Ureter (tissue), 1 donor: ENCODE results near the gene FRMD4A. TPM values are rescaled to one million over a fixed set of nuclear protein-coding genes. Genes with fewer than 3 reads are reported as not detected.
"Not testable (repeated sequence)": the region's sequence is repeated elsewhere in the genome, so short reads cannot be mapped to it uniquely, and the experiment has no call there.

Source experiments
- DNase-seq: peaks from one replicate; pipeline ENCODE4 v3.0.0-alpha.2; 2020; ENCODE audit warnings: low spot score
- total RNA-seq: library from RNA; stranded (reverse); gene quantifications from one replicate; pipeline ENCODE4 v1.2.4, GENCODE V29; 2023
- donor health status: DM: yes; HTN: yes; CAD: no.

Gene FRMD4A
- total RNA-seq, 1 donor from 2014 or later = 37.9 TPM

GRCh38 chr10:13788711-13789447 lies 541.8 kb downstream of the FRMD4A start:
- DNase-seq = no peak

- no peak for DNase-seq
Observed at GRCh38 chr10:13788320-13788600, 542.5 kb downstream of the FRMD4A start.

- no peak for DNase-seq
Observed at GRCh38 chr10:13787015-13787421, 543.7 kb downstream of the FRMD4A start.

- DNase-seq = no peak
Observed at GRCh38 chr10:13784067-13784466, 546.7 kb downstream of the FRMD4A start.

GRCh38 chr10:13779748-13780147 lies 551.0 kb downstream of the FRMD4A start:
- no peak for DNase-seq

- not testable (repeated sequence) for DNase-seq
Observed at GRCh38 chr10:13778693-13778960, 552.1 kb downstream of the FRMD4A start.

GRCh38 chr10:13776861-13777311 lies 553.8 kb downstream of the FRMD4A start:
- DNase-seq = no peak

- no peak for DNase-seq
Observed at GRCh38 chr10:13775786-13776775, 554.6 kb downstream of the FRMD4A start.

GRCh38 chr10:13774303-13774893 lies 556.3 kb downstream of the FRMD4A start:
- no peak for DNase-seq

- DNase-seq = no peak
Observed at GRCh38 chr10:13773496-13774170, 557.1 kb downstream of the FRMD4A start.

- DNase-seq = no peak
Observed at GRCh38 chr10:13773043-13773442, 557.7 kb downstream of the FRMD4A start.

GRCh38 chr10:13771992-13772391 lies 558.7 kb downstream of the FRMD4A start:
- no peak for DNase-seq

- DNase-seq = no peak
Observed at GRCh38 chr10:13770760-13771493, 559.8 kb downstream of the FRMD4A start.

- DNase-seq = no peak
Observed at GRCh38 chr10:13769946-13770345, 560.8 kb downstream of the FRMD4A start.

- no peak for DNase-seq
Observed at GRCh38 chr10:13767676-13768178, 563.0 kb downstream of the FRMD4A start.

GRCh38 chr10:13767148-13767547 lies 563.6 kb downstream of the FRMD4A start:
- DNase-seq = not testable (repeated sequence)

GRCh38 chr10:13765641-13766341 lies 564.9 kb downstream of the FRMD4A start:
- DNase-seq = no peak

- no peak for DNase-seq
Observed at GRCh38 chr10:13761490-13762091, 569.1 kb downstream of the FRMD4A start.

GRCh38 chr10:13759168-13759567 lies 571.6 kb downstream of the FRMD4A start:
- no peak for DNase-seq

GRCh38 chr10:13758756-13759155 lies 572.0 kb downstream of the FRMD4A start:
- DNase-seq = no peak
